Cerebellar cortex (tissue), 1 donor: ENCODE results near the gene NBAS.
"Not testable (repeated sequence)": the region's sequence is repeated elsewhere in the genome, so short reads cannot be mapped to it uniquely, and the experiment has no call there.

Source experiments
- DNase-seq: peaks from one replicate; pipeline ENCODE4 v3.0.0-alpha.2; 2015; ENCODE audit warnings: low spot score

NBAS gene

DNA sequence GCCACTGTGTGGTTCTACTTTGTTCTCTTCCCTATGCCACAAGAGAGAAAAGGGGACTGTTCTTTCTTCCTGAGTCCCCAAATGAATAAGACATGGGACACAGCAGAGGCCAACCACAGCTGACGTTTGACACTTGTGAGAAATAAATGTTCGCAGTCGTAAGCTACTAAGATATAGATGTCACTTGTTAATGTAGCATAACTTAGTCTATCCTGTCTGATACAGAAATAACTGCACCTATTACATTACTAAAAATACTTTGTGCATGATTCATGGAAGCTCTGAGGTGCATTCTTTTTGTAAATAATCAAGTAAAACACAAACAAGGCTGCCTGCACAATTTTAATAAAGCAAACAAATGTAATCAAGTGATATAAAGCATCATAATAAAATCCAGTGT, 148.8 kb downstream of the NBAS start:
- DNase-seq, result no peak

- DNase-seq, result no peak
Measured at GRCh38 chr2:15410884-15411283, 150.2 kb downstream of the NBAS start.

GRCh38 chr2:15408759-15409158, 152.4 kb downstream of the NBAS start:
- DNase-seq, result no peak

GRCh38 chr2:15407666-15408065, 153.5 kb downstream of the NBAS start:
- DNase-seq, result no peak

DNA sequence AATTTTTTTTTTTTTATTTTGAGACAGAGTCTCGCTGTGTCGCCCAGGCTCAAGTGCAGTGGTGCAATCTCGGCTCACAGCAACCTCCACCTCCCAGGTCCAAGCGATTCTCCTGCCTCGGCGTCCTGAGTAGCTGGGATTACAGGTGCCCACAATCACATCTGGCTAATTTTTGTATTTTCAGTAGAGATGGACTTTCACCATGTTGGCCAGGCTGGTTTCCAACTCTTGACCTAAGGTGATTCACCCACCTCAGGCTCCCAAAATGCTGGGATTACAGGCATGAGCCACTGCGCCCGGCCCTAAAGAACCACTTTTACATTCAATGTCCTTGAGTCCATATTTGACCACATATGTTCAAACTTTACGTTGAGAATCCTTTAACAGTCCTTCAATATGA, 156.6 kb downstream of the NBAS start:
- DNase-seq, result not testable (repeated sequence)

GRCh38 chr2:15400240-15400826, 160.8 kb downstream of the NBAS start:
- no peak for DNase-seq

DNA sequence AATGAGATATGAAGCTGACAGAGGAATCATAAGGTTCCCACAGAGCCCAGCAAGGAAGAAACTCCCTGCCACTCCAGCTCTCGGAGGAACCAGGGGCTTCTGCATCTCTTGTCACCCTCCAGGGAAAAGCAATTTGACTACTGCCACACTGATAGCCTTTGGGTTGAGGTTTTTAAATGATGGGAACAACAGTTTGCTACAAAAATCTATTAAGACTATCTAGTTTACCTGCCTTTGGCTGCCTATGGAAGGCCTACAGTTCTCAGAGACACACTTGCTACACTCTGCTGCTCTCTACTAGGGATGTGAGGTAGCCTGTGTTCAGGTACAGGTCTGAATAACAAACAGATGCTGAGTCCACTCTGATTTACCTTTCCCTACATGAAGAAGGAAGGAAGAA, 161.9 kb downstream of the NBAS start:
- DNase-seq, result no peak

- DNase-seq, result no peak
Measured at GRCh38 chr2:15391751-15392150, 169.4 kb downstream of the NBAS start.

DNA sequence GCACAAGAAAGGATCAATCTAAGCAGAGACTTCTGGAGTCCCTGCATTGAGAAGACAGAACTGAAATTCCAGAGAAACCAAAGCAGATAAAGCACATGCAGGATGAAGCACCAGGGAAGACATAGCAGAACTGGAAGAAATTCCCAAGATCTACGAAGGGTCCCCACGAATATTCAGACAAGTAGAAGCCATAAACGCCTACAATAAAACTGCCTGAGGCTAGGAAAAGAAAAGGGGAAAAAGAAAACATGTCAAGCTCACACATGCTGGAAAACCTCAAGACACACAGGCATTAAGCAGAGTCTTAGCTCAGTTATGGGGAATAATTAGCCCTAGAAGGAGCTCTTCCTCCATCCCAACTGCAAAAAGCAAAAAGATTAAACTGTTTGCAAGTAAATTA, 171.2 kb downstream of the NBAS start:
- no peak for DNase-seq

GRCh38 chr2:15389326-15389700, 171.8 kb downstream of the NBAS start:
- DNase-seq, result no peak

DNA sequence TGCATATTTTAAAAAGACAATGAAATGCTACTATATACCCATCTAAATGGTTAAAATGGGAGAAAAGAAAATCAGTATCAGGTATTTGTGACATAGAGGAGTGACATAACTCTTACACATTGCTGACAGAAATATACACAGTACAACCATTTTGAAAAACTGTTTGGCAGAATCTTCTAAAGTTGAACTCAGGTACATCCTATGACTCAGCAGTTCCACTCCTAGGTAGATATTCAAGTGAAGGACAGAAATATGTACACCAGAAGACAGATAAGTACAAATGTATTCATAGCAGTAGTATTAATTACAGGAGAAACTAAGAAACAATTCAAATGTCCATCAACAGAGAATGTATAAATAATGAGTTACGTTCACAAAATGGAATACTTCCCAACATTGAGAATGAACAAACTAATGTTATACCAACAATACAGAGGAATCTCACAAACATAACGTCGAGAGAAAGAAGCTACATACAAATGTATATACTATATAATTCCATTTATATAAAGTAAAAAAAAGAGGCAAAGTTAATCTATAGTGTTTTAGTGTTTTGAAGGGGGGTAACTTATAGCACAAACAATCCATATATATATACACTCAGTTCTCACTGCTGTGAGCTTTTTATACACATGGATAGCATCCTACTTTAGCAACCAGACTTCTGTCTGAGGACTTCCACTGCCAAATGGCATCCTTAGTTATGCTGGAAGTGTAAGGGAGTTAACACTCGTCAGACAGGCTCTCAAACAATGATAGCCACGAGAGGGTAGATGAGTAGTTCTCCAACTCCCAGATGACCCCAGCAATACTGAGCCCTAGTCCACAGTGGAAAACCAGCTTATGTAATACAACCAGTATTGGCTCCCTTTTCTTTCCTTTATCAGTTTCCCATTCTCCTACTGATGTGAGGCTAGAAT, 172.5 kb downstream of the NBAS start:
- DNase-seq, result no peak

- DNase-seq, result peak; percentile 23
Measured at GRCh38 chr2:15385184-15385583, 175.9 kb downstream of the NBAS start.

DNA sequence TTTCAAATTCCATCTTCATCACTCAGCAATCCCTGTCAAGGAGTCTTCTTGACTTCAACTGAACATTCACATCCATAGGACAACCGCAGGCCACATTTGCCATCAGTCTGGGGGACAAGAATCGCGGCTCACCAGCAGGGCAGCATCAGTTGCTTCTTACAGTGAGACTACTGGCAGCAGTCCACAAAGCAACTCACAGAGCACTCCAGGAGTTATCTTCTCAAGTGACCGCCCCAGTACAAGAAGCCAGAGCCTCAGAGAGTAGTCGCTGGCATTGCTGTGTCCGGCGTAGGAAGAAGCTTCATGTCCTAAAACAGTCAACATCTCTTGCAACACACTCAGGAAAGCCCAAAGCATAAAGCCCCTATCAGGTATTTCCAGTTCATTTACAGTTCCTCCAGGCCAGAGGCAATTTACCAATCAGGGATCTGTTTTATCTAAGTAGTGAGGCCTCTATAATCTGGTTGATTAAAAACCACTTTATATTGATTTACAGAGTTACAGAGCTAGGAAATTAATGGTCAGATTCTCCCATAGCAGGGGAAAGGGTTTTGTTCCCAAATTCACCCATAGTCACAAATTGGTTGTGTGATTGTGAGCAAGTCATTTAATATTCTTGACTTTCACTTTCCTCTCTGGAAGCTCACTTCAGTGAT, 177.3 kb downstream of the NBAS start:
- DNase-seq, result no peak

- DNase-seq, result no peak
Measured at GRCh38 chr2:15378148-15378908, 182.8 kb downstream of the NBAS start.

GRCh38 chr2:15377202-15377601, 183.9 kb downstream of the NBAS start:
- DNase-seq, result no peak

DNA sequence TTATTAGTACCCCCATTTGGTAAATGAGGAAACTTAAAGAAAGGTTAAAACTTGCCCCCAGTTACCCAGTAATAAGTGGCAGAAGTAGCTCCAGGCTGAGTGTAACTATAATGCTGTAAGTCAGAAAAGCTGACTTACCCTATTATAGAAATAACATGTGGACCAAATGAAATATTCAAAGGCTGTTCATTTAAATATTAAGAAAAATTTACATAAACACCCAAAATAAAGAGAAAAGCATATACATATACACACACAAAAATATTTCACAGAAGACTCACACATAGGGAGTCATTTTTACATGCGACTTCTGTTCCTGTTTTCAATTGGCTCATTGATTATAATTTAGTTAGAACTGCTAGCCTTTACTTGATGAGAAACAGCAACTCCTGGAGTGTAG, 189.1 kb downstream of the NBAS start:
- DNase-seq, result no peak

GRCh38 chr2:15369129-15369528, 192.0 kb downstream of the NBAS start:
- no peak for DNase-seq

DNA sequence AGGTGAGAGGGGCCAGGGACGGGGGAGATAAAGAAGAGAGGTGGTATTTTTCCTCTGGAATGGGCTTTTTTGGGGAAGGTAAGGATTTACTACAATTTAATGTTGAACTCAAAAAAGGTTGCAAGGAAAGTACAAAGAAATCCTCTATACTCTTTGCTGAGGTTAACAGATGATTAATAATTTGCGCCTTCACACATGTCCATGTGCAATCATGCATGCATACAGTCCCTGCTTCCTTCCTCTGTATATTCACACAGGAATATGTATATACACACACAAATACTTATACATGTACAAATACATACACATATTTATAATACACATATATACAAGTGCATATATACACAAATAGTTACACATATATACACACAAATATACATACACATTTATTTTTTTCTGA, 193.4 kb downstream of the NBAS start:
- no peak for DNase-seq

- no peak for DNase-seq
Measured at GRCh38 chr2:15367205-15367604, 193.9 kb downstream of the NBAS start.

GRCh38 chr2:15365411-15365810, 195.7 kb downstream of the NBAS start:
- DNase-seq, result no peak

DNA sequence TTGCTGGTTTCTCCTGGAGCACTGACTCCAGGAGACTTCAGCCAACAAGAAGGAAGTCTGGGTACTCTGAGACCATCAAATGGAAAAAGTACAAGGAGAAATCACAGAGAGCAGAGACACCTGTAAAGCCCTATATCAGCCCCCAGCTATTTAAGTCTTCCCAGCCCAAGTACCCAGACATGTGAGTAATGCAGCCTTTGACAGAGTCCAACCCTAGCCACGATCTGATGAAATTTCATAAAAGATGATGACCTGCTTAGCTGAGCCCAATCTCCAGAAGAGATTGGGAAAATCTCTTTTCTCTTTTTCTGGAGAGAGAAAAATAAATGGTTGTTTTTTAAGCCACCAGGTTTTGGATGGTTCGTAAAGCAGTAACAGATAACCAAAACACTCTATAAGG, 196.6 kb downstream of the NBAS start:
- no peak for DNase-seq

DNA sequence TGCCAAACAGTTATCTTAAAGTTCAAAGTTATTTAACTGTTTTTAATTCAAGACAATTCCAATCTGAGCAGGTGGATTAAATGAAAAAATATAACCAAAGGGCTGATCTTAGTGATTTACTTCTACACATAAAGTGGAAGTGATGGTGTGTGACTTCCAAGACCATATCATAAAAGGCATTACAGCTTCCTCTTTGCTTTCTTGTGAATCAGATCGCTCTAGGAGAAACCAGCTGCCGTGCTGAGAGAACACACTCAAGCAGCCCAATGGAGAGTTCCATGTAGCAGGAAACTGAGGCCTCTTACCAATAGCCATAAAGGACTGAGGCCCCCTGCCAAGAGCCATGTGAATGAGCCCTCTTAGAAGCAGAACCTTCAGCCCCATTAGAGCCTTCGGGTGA, 197.4 kb downstream of the NBAS start:
- DNase-seq, result no peak
